HEK293T (cell line): ENCODE data around the gene RHBDD1.
A peak's percentile ranks its signal among the peaks of the same experiment; 100 is the strongest.

Experiments used
- CTCF ChIA-PET: fragments of 350-600 bp; formaldehyde crosslinking; extraction: SDS; loops from one replicate; lab custom pipeline; 2021; ENCODE audit warnings: antibody characterized with exemption, inconsistent platforms; lab: Yijun Ruan, JAX
- POLR2A ChIA-PET: fragments of 350-600 bp; formaldehyde crosslinking; extraction: SDS; loops from one replicate; lab custom pipeline; 2020; ENCODE audit warnings: antibody characterized with exemption, inconsistent platforms; lab: Yijun Ruan, JAX
- DNase-seq: peaks from one replicate; pipeline ENCODE4 v3.0.0; 2012; ENCODE audit warnings: mixed read lengths; ENCODE audit errors: extremely low spot score
- ARNT ChIP-seq: fragments of 450-650 bp; IDR thresholded peaks from 2 replicates; pipeline ENCODE4 v1.6.1; 2017; ENCODE audit warnings: mild to moderate bottlenecking
- BHLHE40 ChIP-seq: fragments of 450-650 bp; IDR thresholded peaks from 2 replicates; pipeline ENCODE4 v1.6.1; 2016; ENCODE audit warnings: mild to moderate bottlenecking, moderate library complexity, borderline replicate concordance
- CTBP1 ChIP-seq: fragments of 450-650 bp; IDR thresholded peaks from 2 replicates; pipeline ENCODE4 v1.6.1; 2016; ENCODE audit warnings: borderline replicate concordance
- ELF4 ChIP-seq: fragments of 450-650 bp; IDR thresholded peaks from 2 replicates; pipeline ENCODE4 v1.6.1; 2017; ENCODE audit warnings: antibody characterized with exemption
- FOXA1 ChIP-seq: fragments of 450-650 bp; IDR thresholded peaks from 2 replicates; pipeline ENCODE4 v1.6.1; 2016; ENCODE audit warnings: mild to moderate bottlenecking
- FOXK2 ChIP-seq: fragments of 450-650 bp; IDR thresholded peaks from 2 replicates; pipeline ENCODE4 v1.6.1; 2016; ENCODE audit warnings: mild to moderate bottlenecking
- FOXM1 ChIP-seq: fragments of 450-650 bp; IDR thresholded peaks from 2 replicates; pipeline ENCODE4 v1.6.1; 2017; ENCODE audit warnings: mild to moderate bottlenecking, borderline replicate concordance
- HDGF ChIP-seq: fragments of 450-650 bp; IDR thresholded peaks from 2 replicates; pipeline ENCODE4 v1.6.1; 2017; ENCODE audit warnings: antibody characterized with exemption, borderline replicate concordance
- L3MBTL2 ChIP-seq: fragments of 450-650 bp; conservative IDR thresholded peaks from 2 replicates; pipeline ENCODE4 v1.6.1; 2016; ENCODE audit warnings: mild to moderate bottlenecking
- LEF1 ChIP-seq: fragments of 450-650 bp; IDR thresholded peaks from 2 replicates; pipeline ENCODE4 v1.6.1; 2017; ENCODE audit warnings: mild to moderate bottlenecking, borderline replicate concordance
- NFRKB ChIP-seq: fragments of 450-650 bp; IDR thresholded peaks from 2 replicates; pipeline ENCODE4 v1.6.1; 2016; ENCODE audit warnings: mild to moderate bottlenecking, moderate library complexity
- SP1 ChIP-seq: fragments of 450-650 bp; IDR thresholded peaks from 2 replicates; pipeline ENCODE4 v1.6.1; 2017
- SUZ12 ChIP-seq: fragments of 450-650 bp; IDR thresholded peaks from 2 replicates; pipeline ENCODE4 v1.6.1; 2016; ENCODE audit warnings: mild to moderate bottlenecking
- TARDBP ChIP-seq: fragments of 450-650 bp; IDR thresholded peaks from 2 replicates; pipeline ENCODE4 v1.6.1; 2016
- ZNF384 ChIP-seq: fragments of 450-650 bp; IDR thresholded peaks from 2 replicates; pipeline ENCODE4 v1.6.1; 2016
- TF ChIP-seq, protein P1 (sequence below): fragments of 450-650 bp; IDR thresholded peaks from 2 replicates; pipeline ENCODE4 v1.6.1; 2016

Gene RHBDD1

DNA sequence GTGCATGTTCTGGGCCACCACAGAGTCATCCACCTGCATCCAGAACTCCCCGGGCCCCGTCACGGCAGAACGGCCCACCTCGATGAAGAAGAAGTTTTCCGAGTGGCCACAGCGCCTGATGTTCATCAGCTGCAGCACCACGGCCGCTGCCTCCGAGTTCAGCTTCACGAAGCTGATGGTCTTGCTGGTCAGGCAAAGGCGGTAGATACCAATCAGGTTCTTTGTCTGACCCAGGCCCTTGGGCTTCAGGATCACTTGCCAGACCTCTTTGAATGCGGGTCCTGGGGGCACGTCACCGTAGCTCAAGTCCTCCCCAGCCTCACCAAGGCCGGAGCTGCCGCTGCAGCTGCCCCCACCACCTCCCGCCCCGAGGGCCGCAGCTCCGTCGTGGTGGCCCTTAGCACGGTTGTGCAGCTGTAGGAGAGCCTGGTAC lies 37.8 kb upstream of the RHBDD1 start:
- TF ChIP-seq NFRKB (no peak), HDGF (no peak), L3MBTL2 (no peak), TARDBP (no peak), FOXM1 (no peak), CTBP1 (no peak), FOXA1 (no peak), SP1 (no peak), LEF1 (no peak), SUZ12 (no peak), ELF4 (no peak), FOXK2 (no peak), ZNF384 (no peak), ARNT (no peak), BHLHE40 (no peak)
- TF ChIP-seq, protein P1, sequence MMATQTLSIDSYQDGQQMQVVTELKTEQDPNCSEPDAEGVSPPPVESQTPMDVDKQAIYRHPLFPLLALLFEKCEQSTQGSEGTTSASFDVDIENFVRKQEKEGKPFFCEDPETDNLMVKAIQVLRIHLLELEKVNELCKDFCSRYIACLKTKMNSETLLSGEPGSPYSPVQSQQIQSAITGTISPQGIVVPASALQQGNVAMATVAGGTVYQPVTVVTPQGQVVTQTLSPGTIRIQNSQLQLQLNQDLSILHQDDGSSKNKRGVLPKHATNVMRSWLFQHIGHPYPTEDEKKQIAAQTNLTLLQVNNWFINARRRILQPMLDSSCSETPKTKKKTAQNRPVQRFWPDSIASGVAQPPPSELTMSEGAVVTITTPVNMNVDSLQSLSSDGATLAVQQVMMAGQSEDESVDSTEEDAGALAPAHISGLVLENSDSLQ, result no peak
- CTCF ChIA-PET, result no interaction called here

DNA sequence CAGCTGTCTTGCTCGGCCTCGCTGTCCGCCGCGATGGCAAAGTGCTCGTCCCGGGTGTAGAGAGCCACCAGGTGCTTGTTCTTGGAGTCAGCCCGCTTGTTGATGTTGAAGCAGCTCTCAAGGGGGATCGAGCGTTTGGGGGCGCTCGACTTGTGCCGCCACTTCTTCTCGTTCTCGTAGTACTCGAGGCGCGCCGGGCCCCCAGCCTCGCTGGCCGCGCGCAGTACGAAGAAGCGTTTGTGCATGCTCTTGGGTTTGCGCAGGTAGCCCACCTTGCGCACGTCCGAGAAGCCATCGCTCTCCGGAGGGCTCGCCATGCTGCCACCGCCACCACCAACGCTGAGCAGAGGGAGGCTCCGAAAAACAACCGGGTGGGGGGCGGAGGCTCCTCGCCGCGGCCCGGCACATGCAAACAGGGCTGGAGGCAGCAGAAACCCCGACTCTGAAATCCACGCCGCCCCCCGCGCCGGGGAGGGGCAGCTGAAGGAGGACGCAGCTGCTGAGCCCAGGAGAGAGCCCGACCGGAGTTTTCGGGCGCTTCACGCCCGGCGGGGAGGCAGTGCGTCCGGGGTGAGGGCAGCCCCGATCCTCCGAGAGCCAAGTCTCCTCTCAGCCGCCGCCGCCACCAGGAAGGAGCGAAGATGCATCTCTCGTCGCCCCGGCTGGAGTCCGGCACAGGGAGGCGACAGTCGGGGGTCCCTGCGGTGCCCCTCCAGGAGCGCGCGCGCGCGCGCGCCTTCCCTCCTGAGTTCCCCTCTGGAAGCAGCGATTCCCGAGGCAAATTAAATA lies 37.2 kb upstream of the RHBDD1 start:
- TF ChIP-seq LEF1 (no peak), FOXA1 (no peak), SP1 (no peak), ARNT (no peak), SUZ12 (no peak), FOXK2 (no peak)
- TF ChIP-seq, protein P1, result no peak
- POLR2A ChIA-PET, result no interaction called here
- no peak for DNase-seq

More for the DNA sequence above, 37.8 kb upstream of the RHBDD1 start:
- no peak for DNase-seq
- POLR2A ChIA-PET, result no interaction called here

DNA sequence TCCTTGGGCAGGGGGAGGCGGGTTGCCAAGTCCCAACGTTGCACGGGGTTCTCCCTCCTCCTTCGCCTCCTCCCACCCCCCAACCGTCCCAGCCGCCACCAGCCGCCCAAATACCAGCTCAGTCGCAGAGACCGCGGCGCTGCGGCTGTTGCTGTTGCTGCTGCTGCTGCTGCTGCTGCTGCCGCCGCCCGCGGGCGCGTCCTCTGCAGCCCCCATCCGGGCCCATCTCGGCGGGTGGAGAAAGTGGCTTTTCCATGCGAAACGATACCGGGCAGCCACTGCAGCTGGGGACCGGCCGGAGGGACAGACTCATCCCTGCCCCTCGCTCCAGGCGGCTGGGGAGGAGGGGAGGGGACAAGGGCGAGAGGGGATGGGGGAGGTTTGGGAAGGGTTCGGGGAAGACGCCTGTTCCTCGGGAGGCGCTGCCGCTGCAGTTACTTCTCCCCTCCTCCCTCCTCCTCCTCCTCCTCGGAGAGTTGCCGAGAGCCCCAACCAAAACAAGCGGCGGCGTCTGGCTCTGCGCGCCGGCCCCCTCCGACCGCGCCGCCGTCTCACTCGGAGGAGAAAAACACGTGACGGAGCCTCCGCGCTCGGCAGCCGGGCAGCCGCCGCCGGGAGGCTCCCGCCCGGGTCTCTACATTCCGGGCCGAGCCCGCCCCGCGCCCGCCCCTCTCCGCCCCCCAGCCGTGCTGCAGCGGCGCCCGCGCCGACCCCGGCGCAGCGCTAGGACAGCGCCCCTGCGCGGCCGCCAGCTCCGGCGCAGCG lies 36.5 kb upstream of the RHBDD1 start, which contains the start of gene IRS1:
IRS1 (minus strand) TSS at position 610 of the 765 bp plus-strand sequence. CDS start 1,082 bp downstream, outside the sequence.
- TF ChIP-seq ELF4, result no peak
- no peak for TF ChIP-seq CTBP1
- TF ChIP-seq HDGF, result no peak
- no peak for TF ChIP-seq NFRKB
- TF ChIP-seq L3MBTL2, result peak; percentile 60
- ChIA-PET CTCF (interaction anchor here (0.9 kb wide), 1 partner anchor 303 kb away, joined by 3 read pairs; no protein-coding TSS in a partner anchor), POLR2A (interaction anchor here (0.9 kb wide), 1 partner anchor 768 kb away, joined by 4 read pairs; no protein-coding TSS in a partner anchor)
- DNase-seq, result peak; percentile 78

More for the DNA sequence above, 37.2 kb upstream of the RHBDD1 start:
- CTCF ChIA-PET, result interaction anchor here (0.9 kb wide), 1 partner anchor 304 kb away, joined by 3 read pairs; no protein-coding TSS in a partner anchor

DNA sequence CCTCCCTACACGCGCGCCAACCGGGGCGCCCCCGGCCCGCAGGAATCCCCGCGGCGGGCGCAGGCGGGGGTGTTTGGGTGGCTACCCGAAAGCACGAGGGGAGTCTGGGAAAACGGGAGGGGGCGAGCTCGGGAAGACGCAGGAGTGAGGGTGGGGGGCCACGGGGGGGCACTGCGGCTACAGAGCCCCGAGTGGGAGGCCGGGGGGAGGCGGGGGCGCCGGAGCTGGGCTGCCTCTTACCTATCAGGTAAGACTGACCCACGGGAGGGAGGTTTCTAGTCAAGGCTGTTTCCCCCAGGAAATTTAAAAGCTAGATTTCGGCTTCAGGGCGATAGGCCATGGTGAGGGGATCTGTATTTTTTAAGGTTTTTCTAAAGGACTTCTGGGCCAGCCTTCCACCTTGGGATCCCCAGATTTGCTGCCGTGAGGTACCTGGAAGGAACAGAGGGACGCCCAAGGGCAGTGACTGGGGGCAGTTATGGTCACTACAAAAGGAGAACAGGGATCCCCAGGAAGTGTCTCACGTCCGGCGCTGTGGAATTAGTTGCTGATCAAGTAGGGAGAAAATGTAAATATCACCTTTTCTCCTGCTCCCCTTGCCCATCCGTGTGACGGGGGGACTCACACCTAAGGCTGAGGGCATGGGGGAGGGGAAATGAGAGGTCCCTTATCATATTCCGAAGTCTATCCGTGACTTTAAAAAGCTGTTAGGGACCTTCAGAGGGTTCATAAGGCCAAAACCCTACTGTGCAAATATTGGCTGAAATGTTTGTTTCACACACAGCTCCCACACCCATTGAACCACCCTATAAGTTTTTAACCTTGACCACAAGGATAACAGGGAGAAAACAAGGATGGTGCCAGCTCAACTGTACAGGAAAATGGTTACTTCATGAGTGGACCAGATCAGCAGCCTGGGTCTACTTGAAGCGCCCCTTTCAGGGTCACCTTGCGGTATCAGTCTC lies 35.6 kb upstream of the RHBDD1 start:
- TF ChIP-seq FOXM1, result peak; percentile 73; the same call in 1 of the 2 replicates
- TF ChIP-seq, protein P1, result no peak
- POLR2A ChIA-PET, result interaction anchor here (0.9 kb wide), 1 partner anchor 769 kb away, joined by 4 read pairs; no protein-coding TSS in a partner anchor
- CTCF ChIA-PET, result interaction anchor here (0.6 to 1.1 kb wide), 5 partner anchors 21 to 1135 kb away, joined by 3 to 8 read pairs (median 4); no protein-coding TSS in a partner anchor
- DNase-seq, result no peak

DNA sequence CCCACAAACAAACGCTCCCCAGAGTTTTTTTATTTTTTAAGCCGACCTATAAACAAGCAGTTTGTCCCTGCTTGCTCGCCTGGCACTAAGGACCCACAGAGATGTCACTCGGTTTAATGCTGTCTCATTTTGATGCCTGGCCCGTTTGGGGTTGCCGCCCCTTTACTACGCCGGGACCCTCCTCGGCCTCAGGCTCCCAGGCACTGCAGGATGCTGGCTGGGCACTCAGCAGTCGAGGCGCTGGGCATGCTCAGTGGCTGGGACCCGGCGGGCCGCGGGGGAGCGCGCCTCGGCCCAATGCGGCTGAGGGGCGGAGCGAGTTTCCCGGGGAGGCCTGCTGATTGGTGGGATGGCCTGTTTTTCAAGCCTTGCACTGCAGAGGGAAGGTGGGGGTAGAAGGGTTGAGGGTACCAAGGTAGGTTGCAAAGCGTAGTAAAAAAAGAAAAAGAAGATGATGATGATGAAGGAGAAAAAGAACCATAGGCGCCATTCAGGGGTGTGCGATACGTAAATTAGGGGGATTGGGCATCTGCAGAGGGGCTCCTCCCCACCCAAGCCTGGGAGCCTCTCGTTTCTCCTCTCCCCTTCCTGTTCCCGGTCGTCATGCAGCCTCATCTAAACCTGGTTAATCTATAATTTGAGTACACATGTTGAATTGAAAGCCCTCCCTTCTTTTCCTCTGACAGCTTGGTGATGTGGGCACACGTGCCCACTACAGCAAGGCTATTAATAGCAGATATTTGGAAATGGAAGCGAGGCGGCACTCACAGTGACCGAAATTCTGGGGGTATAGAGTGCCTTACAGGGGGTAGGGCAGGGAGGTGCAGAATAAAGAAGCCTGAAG lies 34.7 kb upstream of the RHBDD1 start:
- TF ChIP-seq CTBP1 (no peak), ZNF384 (no peak), SP1 (no peak)
- TF ChIP-seq, protein P1, result peak; percentile 73
- DNase-seq, result no peak
- ChIA-PET POLR2A (no interaction called here), CTCF (interaction anchor here (0.6 to 1.2 kb wide), 4 partner anchors 21 to 803 kb away, joined by 3 to 4 read pairs (median 3); no protein-coding TSS in a partner anchor)
